Gastrocnemius medialis (tissue), 4 donors: ENCODE results near the gene BCL11B.

Source experiments
- CTCF ChIP-seq, 5 experiments: fragments of 450-650 bp in 3 of 5; fragments of 200-600 bp in 2 of 5; sonication (generic) in 2 of 5; IDR thresholded peaks in 4 of 5; conservative IDR thresholded peaks in 1 of 5; 1 replicate in 4 of 5; 2 replicates in 1 of 5; pipeline ENCODE4 v1.5.1; 2016 to 2019; ENCODE audit warnings: antibody characterized with exemption in 5 of 5, mild to moderate bottlenecking in 3 of 5, moderate library complexity in 3 of 5
- POLR2A ChIP-seq, 2 donors: fragments of 450-650 bp; IDR thresholded peaks; one replicate each; pipeline ENCODE4 v1.6.1; 2017; ENCODE audit warnings: antibody characterized with exemption in 2 of 2, mild to moderate bottlenecking in 2 of 2, moderate library complexity in 2 of 2

GRCh38 chr14:99231850-99232713, 39.9 kb downstream of the BCL11B start:
- TF ChIP-seq CTCF (IDR thresholded peaks at IDR 0.05 in 4 of 5, conservative IDR thresholded peaks at IDR 0.05 in 1 of 5) (no peak), POLR2A (IDR thresholded peaks at IDR 0.05) (no peak)
